Stimulated activated naive CD4-positive, alpha-beta T cell (primary cell): ENCODE results near the gene CNPY4.

Source experiments
- DNase-seq, 6 experiments: peaks; one replicate each; lab custom pipeline; 2025; lab: John Stamatoyannopoulos, UW

The CNPY4 gene

GRCh38 chr7:100148559-100149328 lies 29.3 kb downstream of the CNPY4 start, which contains the start of gene LAMTOR4:
Gene LAMTOR4, plus strand, starts transcription at chr7:100148918. Its CDS starts 55 bp downstream, at chr7:100148973.
- peak; percentile 90 to 99 (median 97) for DNase-seq

- no peak for DNase-seq
These were observed 33.0 kb downstream of the CNPY4 start for GRCh38 chr7:100152404-100152803.

- no peak for DNase-seq
These were observed 33.7 kb downstream of the CNPY4 start for GRCh38 chr7:100152937-100153666.

GRCh38 chr7:100153708-100154535 lies 34.5 kb downstream of the CNPY4 start:
- no peak for DNase-seq

GRCh38 chr7:100154651-100155491 lies 35.4 kb downstream of the CNPY4 start:
- no peak for DNase-seq

- DNase-seq, result no peak
These were observed 36.3 kb downstream of the CNPY4 start for GRCh38 chr7:100155553-100156317.

- peak in 1 of 6 experiments; percentile 22 for DNase-seq
These were observed 37.1 kb downstream of the CNPY4 start for GRCh38 chr7:100156331-100157068.

GRCh38 chr7:100157069-100157333 lies 37.6 kb downstream of the CNPY4 start:
- DNase-seq, result no peak

GRCh38 chr7:100157334-100158228 lies 38.1 kb downstream of the CNPY4 start:
- DNase-seq, result no peak

GRCh38 chr7:100158229-100159098 lies 39.0 kb downstream of the CNPY4 start, which contains the start of gene TRAPPC14:
Gene TRAPPC14, minus strand, starts transcription at chr7:100158723. Its CDS starts 224 bp downstream, at chr7:100158499.
- peak; percentile 74 to 89 (median 86) for DNase-seq

- no peak for DNase-seq
These were observed 39.7 kb downstream of the CNPY4 start for GRCh38 chr7:100159099-100159623.

GRCh38 chr7:100160067-100160466 lies 40.6 kb downstream of the CNPY4 start:
- no peak for DNase-seq

- DNase-seq, result peak in 5 of 6 experiments; percentile 21 to 78 (median 60)
These were observed 43.6 kb downstream of the CNPY4 start for GRCh38 chr7:100163006-100163531.

- no peak for DNase-seq
These were observed 44.4 kb downstream of the CNPY4 start for GRCh38 chr7:100163871-100164270.

GRCh38 chr7:100166317-100166940 lies 47.0 kb downstream of the CNPY4 start:
- peak in 5 of 6 experiments; percentile 17 to 60 (median 39) for DNase-seq

GRCh38 chr7:100166970-100167911 lies 47.8 kb downstream of the CNPY4 start:
- peak in 1 of 6 experiments; percentile 19 for DNase-seq
